PC-9 (cell line): ENCODE measurements around the gene DCAF6. TPM values are rescaled to one million over a fixed set of nuclear protein-coding genes. Genes with fewer than 3 reads are reported as not detected.

Experiments used
- BruUV-seq: library from RNA; stranded (reverse); fragments of 400-500 nt; replicated peaks from 2 replicates; lab custom pipeline; 2021; lab: Mats Ljungman, UMichigan
- CTCF ChIA-PET: fragments of 300-600 bp; sonication (Branson Sonifier 250); formaldehyde crosslinking; loops from one replicate; lab custom pipeline; 2022; ENCODE audit warnings: antibody characterized with exemption; lab: Charles Lee
- POLR2A ChIA-PET: fragments of 300-600 bp; sonication (Branson Sonifier 250); formaldehyde crosslinking; loops from one replicate; lab custom pipeline; 2022; ENCODE audit warnings: antibody characterized with exemption; ENCODE audit not compliant: unreplicated experiment; lab: Charles Lee
- DNase-seq, 2 experiments: peaks; one replicate each; pipeline versions ENCODE4 v3.0.0 to v3.0.0-alpha.2; 2015 to 2022; ENCODE audit warnings: mixed read lengths in 1 of 2
- H2AFZ ChIP-seq: fragments of 200-600 bp; sonication (generic); 2 replicates; pipeline ENCODE4 v1.8.1; 2017; ENCODE audit warnings: antibody characterized with exemption
- H3F3A ChIP-seq: fragments of 200-600 bp; sonication (generic); 2 replicates; pipeline ENCODE4 v1.8.1; 2017; ENCODE audit warnings: antibody characterized with exemption, mild to moderate bottlenecking, low read depth; ENCODE audit not compliant: insufficient read depth
- H3K27ac ChIP-seq: fragments of 200-600 bp; sonication (generic); 2 replicates; pipeline ENCODE4 v1.6.1; 2016; ENCODE audit warnings: mixed run types
- H3K27me3 ChIP-seq: fragments of 200-600 bp; sonication (generic); 2 replicates; pipeline ENCODE4 v1.6.1; 2016; ENCODE audit warnings: low read depth, mixed run types; ENCODE audit not compliant: insufficient read depth
- H3K36me3 ChIP-seq: fragments of 200-600 bp; sonication (generic); 2 replicates; pipeline ENCODE4 v1.6.1; 2016; ENCODE audit warnings: low read depth, mixed run types
- H3K4me1 ChIP-seq: fragments of 200-600 bp; sonication (generic); replicated peaks from 2 replicates; pipeline ENCODE4 v1.6.1; 2016; ENCODE audit warnings: mixed run types; ENCODE audit not compliant: insufficient read depth
- H3K4me2 ChIP-seq: fragments of 200-600 bp; sonication (generic); 2 replicates; pipeline ENCODE4 v1.6.1; 2017; ENCODE audit warnings: mixed run types
- H3K4me3 ChIP-seq: fragments of 200-600 bp; sonication (generic); 2 replicates; pipeline ENCODE4 v1.6.1; 2016; ENCODE audit warnings: mixed run types
- H3K79me2 ChIP-seq: fragments of 200-600 bp; sonication (generic); 2 replicates; pipeline ENCODE4 v1.6.1; 2017; ENCODE audit warnings: low read depth, mixed run types
- H3K9me2 ChIP-seq: fragments of 200-600 bp; sonication (generic); 2 replicates; pipeline ENCODE4 v1.8.1; 2017; ENCODE audit warnings: mild to moderate bottlenecking; ENCODE audit not compliant: insufficient read depth
- H3K9me3 ChIP-seq: fragments of 200-600 bp; sonication (generic); 2 replicates; pipeline ENCODE4 v1.8.1; 2016; ENCODE audit warnings: low read depth; ENCODE audit not compliant: insufficient read depth
- H4K20me1 ChIP-seq: fragments of 200-600 bp; sonication (generic); 2 replicates; pipeline ENCODE4 v1.8.1; 2017; ENCODE audit not compliant: insufficient read depth
- EZH2 ChIP-seq: fragments of 200-600 bp; sonication (generic); IDR thresholded peaks from 2 replicates; pipeline ENCODE4 v1.8.0; 2017; ENCODE audit warnings: antibody characterized with exemption, low read depth
- intact Hi-C: fragments of 100-400 bp; cut with micrococcal nuclease; formaldehyde crosslinking; loops from one replicate; pipeline ENCODE4 v1.10.0; 2022; ENCODE audit not compliant: unreplicated experiment
- total RNA-seq: library from RNA; stranded (reverse); gene quantifications from 2 replicates; pipeline ENCODE4 v1.2.3, GENCODE V29; 2021
- TF ChIP-seq, protein P1 (sequence below): fragments of 200-600 bp; sonication (generic); conservative IDR thresholded peaks from 2 replicates; pipeline ENCODE4 v1.6.1; 2017; ENCODE audit warnings: mixed run types, antibody characterized with exemption, mild to moderate bottlenecking, moderate library complexity

DCAF6 gene
- total RNA-seq, 1 experiment from 2014 or later = 77.4 TPM

DNA sequence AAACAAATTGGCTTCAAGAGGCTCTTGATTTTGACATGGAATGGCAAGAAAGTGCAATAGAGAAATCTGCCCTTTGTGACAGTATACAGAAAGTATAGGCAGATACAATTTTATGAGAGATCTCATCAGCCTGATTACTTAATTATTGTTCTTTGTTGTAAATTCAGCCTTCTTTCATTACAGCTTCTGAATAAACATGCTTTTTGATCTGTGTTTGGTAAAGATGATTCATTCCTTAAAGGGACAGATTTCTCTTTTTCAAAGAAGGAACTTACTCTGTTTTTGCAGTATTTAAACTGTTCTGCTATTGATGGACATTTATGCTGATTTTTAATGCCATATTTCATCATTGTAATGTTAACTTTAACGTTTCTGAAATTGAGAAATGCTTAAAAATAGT lies 14.1 kb downstream of the DCAF6 start:
- CTCF ChIA-PET = no interaction called here
- Histone ChIP-seq H3K27ac (no peak overlapping the region), H3K9me2 (no peaks in the 10 kb centered on the region), H3K27me3 (no peaks in the 10 kb centered on the region), H3F3A (no peaks in the 10 kb centered on the region), H3K4me1 (no peaks in the 10 kb centered on the region), H2AFZ (no peak overlapping the region), H3K4me2 (no peak overlapping the region), H4K20me1 (peaks cover 26% of the 10 kb centered on the region; the same call in 1 of the 2 replicates), H3K36me3 (peaks cover 5% of the 10 kb centered on the region; the same call in 1 of the 2 replicates), H3K9me3 (no peaks in the 10 kb centered on the region), H3K4me3 (no peak overlapping the region), H3K79me2 (peaks cover 57% of the 10 kb centered on the region)
- no TSS peak for BruUV-seq
- POLR2A ChIA-PET = no interaction called here
- DNase-seq = no peak
- TF ChIP-seq, protein P1, sequence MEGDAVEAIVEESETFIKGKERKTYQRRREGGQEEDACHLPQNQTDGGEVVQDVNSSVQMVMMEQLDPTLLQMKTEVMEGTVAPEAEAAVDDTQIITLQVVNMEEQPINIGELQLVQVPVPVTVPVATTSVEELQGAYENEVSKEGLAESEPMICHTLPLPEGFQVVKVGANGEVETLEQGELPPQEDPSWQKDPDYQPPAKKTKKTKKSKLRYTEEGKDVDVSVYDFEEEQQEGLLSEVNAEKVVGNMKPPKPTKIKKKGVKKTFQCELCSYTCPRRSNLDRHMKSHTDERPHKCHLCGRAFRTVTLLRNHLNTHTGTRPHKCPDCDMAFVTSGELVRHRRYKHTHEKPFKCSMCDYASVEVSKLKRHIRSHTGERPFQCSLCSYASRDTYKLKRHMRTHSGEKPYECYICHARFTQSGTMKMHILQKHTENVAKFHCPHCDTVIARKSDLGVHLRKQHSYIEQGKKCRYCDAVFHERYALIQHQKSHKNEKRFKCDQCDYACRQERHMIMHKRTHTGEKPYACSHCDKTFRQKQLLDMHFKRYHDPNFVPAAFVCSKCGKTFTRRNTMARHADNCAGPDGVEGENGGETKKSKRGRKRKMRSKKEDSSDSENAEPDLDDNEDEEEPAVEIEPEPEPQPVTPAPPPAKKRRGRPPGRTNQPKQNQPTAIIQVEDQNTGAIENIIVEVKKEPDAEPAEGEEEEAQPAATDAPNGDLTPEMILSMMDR = no peak
- no peak for TF ChIP-seq EZH2
- intact Hi-C loops = no loop called here

DNA sequence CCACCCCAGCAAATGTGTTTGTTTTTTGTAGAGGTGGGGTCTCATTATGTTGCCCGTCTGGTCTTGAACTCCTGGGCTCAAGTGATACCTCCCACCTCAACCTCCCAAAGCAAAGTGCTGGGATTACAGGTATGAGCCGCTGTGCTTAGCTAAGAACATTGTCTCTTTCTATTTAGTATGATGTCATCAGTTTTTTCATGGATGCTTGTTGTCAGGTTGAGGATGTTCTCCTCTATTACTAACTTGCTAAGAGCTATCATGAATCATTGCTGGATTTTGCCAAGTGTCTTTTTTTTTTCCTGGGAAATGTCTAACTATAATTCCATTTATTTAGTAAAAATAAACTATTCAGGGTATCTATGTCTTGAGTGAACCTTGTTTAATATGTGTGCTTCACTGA lies 19.4 kb downstream of the DCAF6 start:
- Histone ChIP-seq H3K4me1 (peaks cover 5% of the 10 kb centered on the region), H3K27ac (no peak overlapping the region), H3K79me2 (peaks cover 40% of the 10 kb centered on the region), H3F3A (no peaks in the 10 kb centered on the region), H3K4me3 (no peak overlapping the region), H3K9me2 (no peaks in the 10 kb centered on the region; the same call in 1 of the 2 replicates), H3K4me2 (no peak overlapping the region), H3K36me3 (0 out of 2 replicates have a peak, but pooled peaks cover 5% of the 10 kb centered on the region), H2AFZ (no peak overlapping the region), H3K9me3 (no peaks in the 10 kb centered on the region), H4K20me1 (no peaks in the 10 kb centered on the region), H3K27me3 (no peaks in the 10 kb centered on the region)
- ChIA-PET POLR2A (no interaction called here), CTCF (no interaction called here)
- no TSS peak for BruUV-seq
- no peak for TF ChIP-seq EZH2
- TF ChIP-seq, protein P1 = no peak
- intact Hi-C loops = no loop called here
- DNase-seq = no peak

DNA sequence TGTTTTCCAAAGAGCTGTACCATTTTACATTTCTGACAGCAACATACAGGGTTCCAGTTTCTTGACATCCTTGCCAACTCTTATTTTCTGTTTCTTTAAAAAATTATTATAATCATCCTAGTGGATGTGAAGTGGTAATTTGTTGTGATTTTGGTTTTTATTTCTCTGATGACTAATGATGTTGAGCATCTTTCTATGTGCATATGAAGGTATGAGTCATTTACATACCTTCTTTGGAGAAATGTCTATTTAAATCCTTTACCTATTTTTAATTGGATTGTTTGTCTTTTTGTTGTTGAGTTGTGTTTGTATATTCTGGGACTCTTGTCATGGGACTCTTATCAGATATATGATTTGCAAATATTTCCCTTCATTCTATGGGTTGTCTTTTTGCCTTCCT lies 21.2 kb downstream of the DCAF6 start:
- Histone ChIP-seq H3K36me3 (0 out of 2 replicates have a peak, but pooled peaks cover 8% of the 10 kb centered on the region), H3K4me3 (no peak overlapping the region), H3K9me2 (no peaks in the 10 kb centered on the region; the same call in 1 of the 2 replicates), H3K4me2 (no peak overlapping the region), H3K27me3 (no peaks in the 10 kb centered on the region), H3K79me2 (peaks cover 50% of the 10 kb centered on the region), H4K20me1 (no peaks in the 10 kb centered on the region), H2AFZ (no peak overlapping the region), H3K9me3 (no peaks in the 10 kb centered on the region), H3K27ac (no peak overlapping the region), H3F3A (no peaks in the 10 kb centered on the region), H3K4me1 (peaks cover 5% of the 10 kb centered on the region)
- TF ChIP-seq EZH2 = no peak
- TF ChIP-seq, protein P1 = no peak
- ChIA-PET POLR2A (no interaction called here), CTCF (no interaction called here)
- no TSS peak for BruUV-seq
- intact Hi-C loops = no loop called here
- DNase-seq = no peak
